Neutrophil (primary cell): ENCODE measurements around the gene NHLRC4.

Experiments used
- H3K27ac ChIP-seq: fragments of 200-600 bp; sonication (generic); 2 replicates; pipeline ENCODE4 v1.5.1; 2016; ENCODE audit warnings: mild to moderate bottlenecking, moderate library complexity
- H3K27me3 ChIP-seq: fragments of 200-600 bp; sonication (generic); 2 replicates; pipeline ENCODE4 v1.6.0; 2016; ENCODE audit warnings: mild to moderate bottlenecking
- H3K36me3 ChIP-seq: fragments of 200-600 bp; sonication (generic); 2 replicates; pipeline ENCODE4 v1.5.1; 2017
- H3K4me1 ChIP-seq, 2 experiments: fragments of 200-600 bp in 1 of 2; sonication (generic) in 1 of 2; 1 replicate in 1 of 2; 2 replicates in 1 of 2; pipeline versions ENCODE4 v1.5.1 to v1.6.1; 2013 to 2016; ENCODE audit warnings: low read depth in 1 of 2, low read length in 1 of 2, mild to moderate bottlenecking in 1 of 2, moderate library complexity in 1 of 2; ENCODE audit not compliant: control insufficient read depth in 1 of 2, insufficient read depth in 1 of 2
- H3K4me3 ChIP-seq, 2 experiments: fragments of 200-600 bp in 1 of 2; sonication (generic) in 1 of 2; 1 replicate in 1 of 2; 2 replicates in 1 of 2; pipeline ENCODE4 v1.5.1; 2013 to 2016; ENCODE audit warnings: low read depth in 1 of 2, low read length in 1 of 2, mild to moderate bottlenecking in 1 of 2, moderate library complexity in 1 of 2
- H3K9me3 ChIP-seq: fragments of 200-600 bp; sonication (generic); 2 replicates; pipeline ENCODE4 v1.5.1; 2016
- CTCF ChIP-seq: fragments of 200-600 bp; sonication (generic); IDR thresholded peaks from 2 replicates; pipeline ENCODE4 v1.5.1; 2016; ENCODE audit warnings: antibody characterized with exemption

NHLRC4 gene

GRCh38 chr16:582614-583331, 16.0 kb downstream of the NHLRC4 start:
- no peak overlapping the region for H3K27ac ChIP-seq
- TF ChIP-seq CTCF = no peak
- H3K9me3 ChIP-seq = no peaks in the 10 kb centered on the region
- H3K4me3 ChIP-seq = no peak overlapping the region
- peaks cover 13% of the 10 kb centered on the region for H3K36me3 ChIP-seq
- H3K27me3 ChIP-seq = peaks cover 12% of the 10 kb centered on the region
- peaks cover 7 to 14% of the 10 kb centered on the region in 2 experiments for H3K4me1 ChIP-seq

- no peaks in the 10 kb centered on the region for H3K9me3 ChIP-seq
- no peak overlapping the region for H3K4me3 ChIP-seq
- H3K36me3 ChIP-seq = peaks cover 13% of the 10 kb centered on the region
- H3K4me1 ChIP-seq = peaks cover 14 to 20% of the 10 kb centered on the region in 2 experiments
- no peak overlapping the region for H3K27ac ChIP-seq
- no peak for TF ChIP-seq CTCF
- peaks cover 12% of the 10 kb centered on the region for H3K27me3 ChIP-seq
Measured at GRCh38 chr16:583470-583814, 16.6 kb downstream of the NHLRC4 start.

GRCh38 chr16:583815-584591, 17.2 kb downstream of the NHLRC4 start:
- H3K4me3 ChIP-seq = no peak overlapping the region
- H3K27me3 ChIP-seq = peaks cover 12% of the 10 kb centered on the region
- H3K27ac ChIP-seq = no peak overlapping the region
- H3K4me1 ChIP-seq = peaks cover 14 to 17% of the 10 kb centered on the region in 2 experiments
- no peak for TF ChIP-seq CTCF
- no peaks in the 10 kb centered on the region for H3K9me3 ChIP-seq
- H3K36me3 ChIP-seq = peaks cover 13% of the 10 kb centered on the region

- Histone ChIP-seq H3K9me3 (no peaks in the 10 kb centered on the region), H3K36me3 (peaks cover 13% of the 10 kb centered on the region), H3K4me1 (peaks cover 14 to 17% of the 10 kb centered on the region in 2 experiments), H3K27ac (no peak overlapping the region), H3K4me3 (no peak overlapping the region), H3K27me3 (peaks cover 12% of the 10 kb centered on the region)
- no peak for TF ChIP-seq CTCF
Measured at GRCh38 chr16:585351-585750, 18.5 kb downstream of the NHLRC4 start.

- H3K36me3 ChIP-seq = peaks cover 10% of the 10 kb centered on the region
- peaks cover 22 to 25% of the 10 kb centered on the region in 2 experiments for H3K4me1 ChIP-seq
- no peak for TF ChIP-seq CTCF
- no peak overlapping the region for H3K27ac ChIP-seq
- peaks cover 12% of the 10 kb centered on the region for H3K27me3 ChIP-seq
- no peak overlapping the region for H3K4me3 ChIP-seq
- no peaks in the 10 kb centered on the region for H3K9me3 ChIP-seq
Measured at GRCh38 chr16:586047-586644, 19.3 kb downstream of the NHLRC4 start.
